ENCODE results near the gene IAH1. TPM values are rescaled to one million over a fixed set of nuclear protein-coding genes. Genes with fewer than 3 reads are reported as not detected.

IAH1 gene
- total RNA-seq, 2 donors from 2014 or later = 45.9 to 71.0 TPM

DNA sequence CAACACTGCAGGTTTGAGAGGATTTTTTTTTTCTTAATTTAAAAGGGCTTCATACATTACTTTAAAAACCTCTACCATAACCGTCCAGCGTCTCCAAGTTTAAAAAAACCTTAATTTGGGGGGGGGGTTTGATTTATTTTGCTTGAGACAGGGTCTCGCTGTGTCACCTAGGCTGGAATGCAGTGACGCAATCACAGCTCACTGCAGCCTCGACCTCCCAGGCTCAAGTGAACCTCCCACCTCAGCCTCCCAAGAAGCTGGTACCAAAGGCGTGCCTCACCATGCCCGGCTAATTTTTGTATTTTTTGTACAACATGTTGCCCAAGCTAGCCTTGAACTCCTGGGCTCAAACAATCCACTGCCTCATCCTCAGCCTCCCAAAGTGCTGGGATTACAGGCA is 44.4 kb downstream of the IAH1 start:
- Histone ChIP-seq H3K27me3 (no peaks in the 10 kb centered on the region), H3K4me3 (no peak overlapping the region), H3K9me3 (no peaks in the 10 kb centered on the region), H3K27ac (no peak overlapping the region), H3K4me1 (no peaks in the 10 kb centered on the region), H3K36me3 (peaks cover 65% of the 10 kb centered on the region)
- TF ChIP-seq, protein P1, sequence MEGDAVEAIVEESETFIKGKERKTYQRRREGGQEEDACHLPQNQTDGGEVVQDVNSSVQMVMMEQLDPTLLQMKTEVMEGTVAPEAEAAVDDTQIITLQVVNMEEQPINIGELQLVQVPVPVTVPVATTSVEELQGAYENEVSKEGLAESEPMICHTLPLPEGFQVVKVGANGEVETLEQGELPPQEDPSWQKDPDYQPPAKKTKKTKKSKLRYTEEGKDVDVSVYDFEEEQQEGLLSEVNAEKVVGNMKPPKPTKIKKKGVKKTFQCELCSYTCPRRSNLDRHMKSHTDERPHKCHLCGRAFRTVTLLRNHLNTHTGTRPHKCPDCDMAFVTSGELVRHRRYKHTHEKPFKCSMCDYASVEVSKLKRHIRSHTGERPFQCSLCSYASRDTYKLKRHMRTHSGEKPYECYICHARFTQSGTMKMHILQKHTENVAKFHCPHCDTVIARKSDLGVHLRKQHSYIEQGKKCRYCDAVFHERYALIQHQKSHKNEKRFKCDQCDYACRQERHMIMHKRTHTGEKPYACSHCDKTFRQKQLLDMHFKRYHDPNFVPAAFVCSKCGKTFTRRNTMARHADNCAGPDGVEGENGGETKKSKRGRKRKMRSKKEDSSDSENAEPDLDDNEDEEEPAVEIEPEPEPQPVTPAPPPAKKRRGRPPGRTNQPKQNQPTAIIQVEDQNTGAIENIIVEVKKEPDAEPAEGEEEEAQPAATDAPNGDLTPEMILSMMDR (IDR thresholded peaks at IDR 0.05) = no peak
- DNase-seq (ENCODE audit: low spot score) = no peak

DNA sequence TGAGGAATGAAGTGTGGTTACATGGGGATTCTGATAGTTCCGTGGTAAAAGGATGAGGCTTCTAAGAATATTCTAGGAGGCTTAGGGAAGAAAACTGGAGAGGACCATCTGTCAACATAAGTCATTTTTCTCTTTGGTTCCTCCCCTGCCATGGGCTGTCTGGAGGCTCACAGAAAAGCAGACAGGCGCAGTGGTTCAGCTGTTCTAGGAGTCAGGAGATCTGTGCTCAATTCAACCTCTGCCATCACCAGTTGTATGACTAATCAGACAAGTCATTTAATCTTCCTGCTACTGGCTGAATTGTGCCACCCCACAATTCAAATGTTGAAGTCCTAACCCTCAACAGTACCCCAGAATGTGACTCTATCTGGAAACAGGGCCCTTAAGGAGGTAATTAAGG is 44.9 kb downstream of the IAH1 start:
- no peak overlapping the region for H3K27ac ChIP-seq
- no peaks in the 10 kb centered on the region for H3K27me3 ChIP-seq
- TF ChIP-seq, protein P1 (IDR thresholded peaks at IDR 0.05) = no peak
- no peak overlapping the region for H3K4me3 ChIP-seq
- no peaks in the 10 kb centered on the region for H3K9me3 ChIP-seq
- no peaks in the 10 kb centered on the region for H3K4me1 ChIP-seq
- peaks cover 67% of the 10 kb centered on the region for H3K36me3 ChIP-seq
- no peak for DNase-seq (ENCODE audit: low spot score)

DNA sequence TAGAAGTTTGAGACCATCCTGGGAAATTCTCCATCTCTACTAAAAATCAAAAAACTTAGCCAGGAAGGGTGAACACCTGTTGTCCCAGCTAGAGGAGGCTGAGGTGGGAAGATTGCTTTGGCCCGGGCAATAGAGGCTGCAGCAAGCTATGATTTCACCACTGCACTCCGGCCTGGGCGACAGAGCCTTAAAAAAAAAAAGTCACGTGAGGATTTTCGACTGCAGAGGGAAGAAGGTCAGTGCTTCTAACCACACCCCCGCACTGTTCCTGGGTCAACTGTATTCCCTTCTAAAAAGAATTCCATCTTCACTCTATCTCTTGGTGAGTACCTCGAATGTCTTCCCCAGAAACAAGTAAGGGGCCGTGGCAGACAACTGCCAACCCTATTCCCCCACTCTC is 49.9 kb downstream of the IAH1 start:
- Histone ChIP-seq H3K4me1 (no peaks in the 10 kb centered on the region), H3K27ac (no peak overlapping the region), H3K36me3 (peaks cover 64% of the 10 kb centered on the region), H3K9me3 (no peaks in the 10 kb centered on the region), H3K27me3 (no peaks in the 10 kb centered on the region), H3K4me3 (no peak overlapping the region)
- no peak for DNase-seq (ENCODE audit: low spot score)
- TF ChIP-seq, protein P1 (IDR thresholded peaks at IDR 0.05) = no peak

DNA sequence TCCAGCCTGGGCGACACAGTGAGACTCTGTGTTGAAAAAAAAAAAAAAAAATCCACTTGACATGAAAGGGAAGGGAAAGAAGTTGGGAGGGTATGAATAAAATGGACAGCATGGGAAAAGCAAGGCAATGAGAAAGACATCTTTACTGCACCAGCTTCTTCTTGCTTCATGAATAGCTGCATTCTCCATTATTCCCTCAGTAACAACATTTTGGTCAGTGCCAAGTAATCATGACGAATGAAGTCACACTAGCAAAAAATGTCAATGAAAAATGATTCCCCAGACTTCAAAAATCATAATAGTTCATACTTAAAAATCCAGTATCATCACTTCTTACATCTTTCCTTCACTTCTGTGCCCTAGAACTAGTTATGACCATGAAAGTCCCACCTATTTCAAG is 50.9 kb downstream of the IAH1 start:
- Histone ChIP-seq H3K36me3 (peaks cover 54% of the 10 kb centered on the region), H3K27ac (no peak overlapping the region), H3K9me3 (no peaks in the 10 kb centered on the region), H3K4me3 (no peak overlapping the region), H3K27me3 (no peaks in the 10 kb centered on the region), H3K4me1 (no peaks in the 10 kb centered on the region)
- DNase-seq (ENCODE audit: low spot score) = no peak
- TF ChIP-seq, protein P1 (IDR thresholded peaks at IDR 0.05) = no peak

DNA sequence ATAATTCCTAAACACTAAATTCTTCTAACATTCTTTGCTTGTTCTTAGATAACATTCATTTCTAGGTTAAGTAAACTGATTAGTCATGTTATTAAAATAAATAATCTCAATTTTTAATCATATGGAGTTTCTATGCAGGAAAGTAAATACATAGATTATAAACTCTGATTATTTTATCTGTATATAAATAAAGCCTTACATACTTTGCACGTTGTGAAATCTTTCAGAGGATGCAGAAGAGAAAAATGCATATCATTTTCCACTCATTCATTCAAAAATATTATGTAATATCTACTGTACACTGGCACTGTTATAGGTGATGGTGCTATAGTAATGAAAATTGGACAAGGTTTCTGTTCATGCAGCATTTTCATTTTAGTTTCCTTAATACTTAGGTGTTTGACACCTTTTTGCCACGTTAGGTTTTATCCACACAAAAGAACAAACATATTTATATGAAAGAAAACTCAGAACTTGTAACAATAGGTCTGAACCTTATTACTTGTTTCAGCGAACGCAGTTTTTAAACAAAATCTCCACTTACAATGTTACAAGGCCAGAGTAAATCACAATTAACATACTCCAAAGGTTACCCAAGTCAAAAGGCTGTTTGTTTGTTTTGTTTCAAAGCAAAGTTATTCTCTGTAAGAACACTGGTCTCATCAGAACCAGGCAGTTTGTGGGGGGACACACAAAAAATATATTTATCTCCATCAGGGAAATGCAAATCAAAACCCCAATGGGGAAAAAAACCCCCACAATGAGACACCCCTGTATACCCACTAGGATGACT is 53.8 kb downstream of the IAH1 start:
- Histone ChIP-seq H3K9me3 (no peaks in the 10 kb centered on the region), H3K4me1 (no peaks in the 10 kb centered on the region), H3K27me3 (no peaks in the 10 kb centered on the region), H3K36me3 (peaks cover 32% of the 10 kb centered on the region), H3K27ac (no peak overlapping the region), H3K4me3 (no peak overlapping the region)
- no peak for DNase-seq (ENCODE audit: low spot score)
- TF ChIP-seq, protein P1 (IDR thresholded peaks at IDR 0.05) = no peak

DNA sequence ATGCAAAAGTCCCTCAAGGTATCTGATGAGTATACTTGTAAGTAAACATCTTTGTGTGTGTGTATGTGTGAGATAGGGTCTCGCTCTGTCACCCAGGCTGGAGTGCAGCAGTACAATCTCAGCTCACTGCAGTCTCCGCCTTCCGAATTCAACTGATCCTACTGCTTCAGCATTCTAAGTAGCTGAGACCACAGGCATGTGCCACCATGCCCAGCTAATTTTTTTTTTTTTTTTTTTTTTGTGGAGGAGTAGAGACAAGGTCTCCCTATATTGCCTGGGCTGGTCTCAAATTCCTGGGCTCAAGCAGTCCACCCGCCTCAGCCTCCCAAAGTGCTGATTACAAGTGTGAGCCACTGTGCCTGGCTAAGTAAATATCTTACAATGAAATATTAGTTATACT is 58.1 kb downstream of the IAH1 start:
- Histone ChIP-seq H3K36me3 (peaks cover 21% of the 10 kb centered on the region), H3K9me3 (no peaks in the 10 kb centered on the region), H3K4me3 (no peak overlapping the region), H3K27me3 (no peaks in the 10 kb centered on the region), H3K4me1 (no peaks in the 10 kb centered on the region), H3K27ac (no peak overlapping the region)
- no peak for DNase-seq (ENCODE audit: low spot score)
- TF ChIP-seq, protein P1 (IDR thresholded peaks at IDR 0.05) = no peak
